ENCODE measurements around the gene DIPK1A.

Gene DIPK1A

GRCh38 chr1:92901699-92902405 is 59.4 kb downstream of the DIPK1A start:
- CTCF ChIA-PET: interaction anchor here (1.4 kb wide), 1 partner anchor 42 kb away, joined by 4 read pairs; no protein-coding TSS in a partner anchor
- no peaks in the 10 kb centered on the region; the same call in 1 of the 2 replicates for H3K9me3 ChIP-seq (ENCODE audit: control insufficient read depth, insufficient read depth, low read depth, low read length)
- no peaks in the 10 kb centered on the region for H3K4me1 ChIP-seq (ENCODE audit: control insufficient read depth, insufficient read depth, low read length)
- H3K36me3 ChIP-seq (ENCODE audit: control insufficient read depth in 2 of 2, insufficient read depth in 1 of 2, low read length in 2 of 2): no peaks in the 10 kb centered on the region
- H3K27ac ChIP-seq (ENCODE audit: extremely low read depth, low read depth, low read length): no peak overlapping the region
- TF ChIP-seq ZNF501 (tag by site-specific recombination; IDR thresholded peaks at IDR 0.05) (no peak), ZBTB49 (tag by site-specific recombination; IDR thresholded peaks at IDR 0.05; ENCODE audit: low read depth) (no peak), BCL11B (tag by site-specific recombination; IDR thresholded peaks at IDR 0.05; ENCODE audit: low read depth) (no peak), ZNF621 (tag by site-specific recombination; IDR thresholded peaks at IDR 0.05) (no peak), ZNF514 (tag by site-specific recombination; IDR thresholded peaks at IDR 0.05) (no peak), ZNF202 (tag by site-specific recombination; IDR thresholded peaks at IDR 0.05; ENCODE audit: borderline replicate concordance) (no peak), ZNF664 (tag by site-specific recombination; IDR thresholded peaks at IDR 0.05) (no peak), ZBTB17 (tag by site-specific recombination; IDR thresholded peaks at IDR 0.05) (no peak), KLF1 (tag by site-specific recombination; IDR thresholded peaks at IDR 0.05) (no peak), FEZF1 (tag by site-specific recombination; IDR thresholded peaks at IDR 0.05) (no peak), ZNF248 (tag by site-specific recombination; IDR thresholded peaks at IDR 0.05) (no peak), ZNF223 (tag by site-specific recombination; IDR thresholded peaks at IDR 0.05) (no peak)
- TF ChIP-seq, protein P1, sequence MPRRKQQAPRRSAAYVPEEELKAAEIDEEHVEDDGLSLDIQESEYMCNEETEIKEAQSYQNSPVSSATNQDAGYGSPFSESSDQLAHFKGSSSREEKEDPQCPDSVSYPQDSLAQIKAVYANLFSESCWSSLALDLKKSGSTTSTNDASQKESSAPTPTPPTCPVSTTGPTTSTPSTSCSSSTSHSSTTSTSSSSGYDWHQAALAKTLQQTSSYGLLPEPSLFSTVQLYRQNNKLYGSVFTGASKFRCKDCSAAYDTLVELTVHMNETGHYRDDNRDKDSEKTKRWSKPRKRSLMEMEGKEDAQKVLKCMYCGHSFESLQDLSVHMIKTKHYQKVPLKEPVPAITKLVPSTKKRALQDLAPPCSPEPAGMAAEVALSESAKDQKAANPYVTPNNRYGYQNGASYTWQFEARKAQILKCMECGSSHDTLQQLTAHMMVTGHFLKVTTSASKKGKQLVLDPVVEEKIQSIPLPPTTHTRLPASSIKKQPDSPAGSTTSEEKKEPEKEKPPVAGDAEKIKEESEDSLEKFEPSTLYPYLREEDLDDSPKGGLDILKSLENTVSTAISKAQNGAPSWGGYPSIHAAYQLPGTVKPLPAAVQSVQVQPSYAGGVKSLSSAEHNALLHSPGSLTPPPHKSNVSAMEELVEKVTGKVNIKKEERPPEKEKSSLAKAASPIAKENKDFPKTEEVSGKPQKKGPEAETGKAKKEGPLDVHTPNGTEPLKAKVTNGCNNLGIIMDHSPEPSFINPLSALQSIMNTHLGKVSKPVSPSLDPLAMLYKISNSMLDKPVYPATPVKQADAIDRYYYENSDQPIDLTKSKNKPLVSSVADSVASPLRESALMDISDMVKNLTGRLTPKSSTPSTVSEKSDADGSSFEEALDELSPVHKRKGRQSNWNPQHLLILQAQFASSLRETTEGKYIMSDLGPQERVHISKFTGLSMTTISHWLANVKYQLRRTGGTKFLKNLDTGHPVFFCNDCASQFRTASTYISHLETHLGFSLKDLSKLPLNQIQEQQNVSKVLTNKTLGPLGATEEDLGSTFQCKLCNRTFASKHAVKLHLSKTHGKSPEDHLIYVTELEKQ (tag by site-specific recombination; IDR thresholded peaks at IDR 0.05; ENCODE audit: borderline replicate concordance): no peak
- H3K4me3 ChIP-seq (ENCODE audit: low read depth, low read length): no peak overlapping the region
- POLR2A ChIA-PET: no interaction called here

DNA sequence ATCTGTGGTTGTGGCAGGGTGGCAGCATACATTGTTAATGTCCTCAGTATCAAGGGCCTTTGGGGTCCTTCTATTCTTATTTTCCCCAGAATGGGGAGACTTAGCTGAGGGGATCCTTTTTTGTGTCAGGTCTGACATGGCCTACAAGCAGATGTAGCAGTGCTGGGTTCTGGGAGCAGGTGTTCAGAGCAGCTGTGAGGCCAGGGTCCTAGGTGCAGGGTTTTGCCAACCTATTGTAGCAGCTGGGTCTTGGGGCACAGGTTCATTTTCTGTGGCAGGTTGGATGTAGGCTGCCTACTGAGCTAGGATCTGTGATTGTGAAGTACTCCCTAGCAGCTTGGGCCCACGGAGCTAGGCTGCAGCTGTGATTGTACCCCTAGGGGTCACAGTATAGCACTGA is 60.1 kb downstream of the DIPK1A start:
- TF ChIP-seq ZNF174 (tag by site-specific recombination; IDR thresholded peaks at IDR 0.05) (no peak), ZNF350 (tag by site-specific recombination; IDR thresholded peaks at IDR 0.05) (no peak), ZBTB17 (tag by site-specific recombination; IDR thresholded peaks at IDR 0.05) (no peak), ZNF155 (tag by site-specific recombination; IDR thresholded peaks at IDR 0.05) (no peak), BCL11B (tag by site-specific recombination; IDR thresholded peaks at IDR 0.05; ENCODE audit: low read depth) (no peak), ZNF362 (tag by site-specific recombination; IDR thresholded peaks at IDR 0.05) (no peak), ZNF239 (tag by site-specific recombination; IDR thresholded peaks at IDR 0.05) (no peak), ZNF433 (tag by site-specific recombination; IDR thresholded peaks at IDR 0.05; ENCODE audit: low read depth) (no peak), ZNF658 (tag by site-specific recombination; IDR thresholded peaks at IDR 0.05) (no peak), ZNF692 (tag by site-specific recombination; IDR thresholded peaks at IDR 0.05) (no peak), ZNF768 (tag by site-specific recombination; IDR thresholded peaks at IDR 0.05) (no peak), GLIS1 (tag by site-specific recombination; IDR thresholded peaks at IDR 0.05) (no peak)
- TF ChIP-seq, protein P2, sequence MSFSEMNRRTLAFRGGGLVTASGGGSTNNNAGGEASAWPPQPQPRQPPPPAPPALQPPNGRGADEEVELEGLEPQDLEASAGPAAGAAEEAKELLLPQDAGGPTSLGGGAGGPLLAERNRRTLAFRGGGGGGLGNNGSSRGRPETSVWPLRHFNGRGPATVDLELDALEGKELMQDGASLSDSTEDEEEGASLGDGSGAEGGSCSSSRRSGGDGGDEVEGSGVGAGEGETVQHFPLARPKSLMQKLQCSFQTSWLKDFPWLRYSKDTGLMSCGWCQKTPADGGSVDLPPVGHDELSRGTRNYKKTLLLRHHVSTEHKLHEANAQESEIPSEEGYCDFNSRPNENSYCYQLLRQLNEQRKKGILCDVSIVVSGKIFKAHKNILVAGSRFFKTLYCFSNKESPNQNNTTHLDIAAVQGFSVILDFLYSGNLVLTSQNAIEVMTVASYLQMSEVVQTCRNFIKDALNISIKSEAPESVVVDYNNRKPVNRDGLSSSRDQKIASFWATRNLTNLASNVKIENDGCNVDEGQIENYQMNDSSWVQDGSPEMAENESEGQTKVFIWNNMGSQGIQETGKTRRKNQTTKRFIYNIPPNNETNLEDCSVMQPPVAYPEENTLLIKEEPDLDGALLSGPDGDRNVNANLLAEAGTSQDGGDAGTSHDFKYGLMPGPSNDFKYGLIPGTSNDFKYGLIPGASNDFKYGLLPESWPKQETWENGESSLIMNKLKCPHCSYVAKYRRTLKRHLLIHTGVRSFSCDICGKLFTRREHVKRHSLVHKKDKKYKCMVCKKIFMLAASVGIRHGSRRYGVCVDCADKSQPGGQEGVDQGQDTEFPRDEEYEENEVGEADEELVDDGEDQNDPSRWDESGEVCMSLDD (tag by site-specific recombination; IDR thresholded peaks at IDR 0.05): no peak
- CTCF ChIA-PET: no interaction called here
- H3K27ac ChIP-seq (ENCODE audit: extremely low read depth, low read depth, low read length): no peak overlapping the region
- no peaks in the 10 kb centered on the region; the same call in 1 of the 2 replicates for H3K9me3 ChIP-seq (ENCODE audit: control insufficient read depth, insufficient read depth, low read depth, low read length)
- H3K4me1 ChIP-seq (ENCODE audit: control insufficient read depth, insufficient read depth, low read length): no peaks in the 10 kb centered on the region
- no peak overlapping the region for H3K4me3 ChIP-seq (ENCODE audit: low read depth, low read length)
- no peaks in the 10 kb centered on the region for H3K36me3 ChIP-seq (ENCODE audit: control insufficient read depth in 2 of 2, insufficient read depth in 1 of 2, low read length in 2 of 2)
- POLR2A ChIA-PET: no interaction called here

All from HEK293 (cell line).